NT2/D1 (cell line): ENCODE measurements around the gene TXNL4A.

Source experiments
- DNase-seq: peaks from one replicate; pipeline ENCODE4 v3.0.0-alpha.2; 2011; ENCODE audit warnings: low read depth, low spot score
- H3K27me3 ChIP-seq: 2 replicates; pipeline ENCODE4 v1.6.0; 2011; ENCODE audit warnings: mild to moderate bottlenecking; ENCODE audit not compliant: insufficient read length, insufficient read depth
- H3K36me3 ChIP-seq: 2 replicates; pipeline ENCODE4 v1.6.1; 2011; ENCODE audit warnings: mild to moderate bottlenecking, low read length, mixed read lengths; ENCODE audit not compliant: insufficient read depth, insufficient read length
- H3K4me1 ChIP-seq: 2 replicates; pipeline ENCODE4 v1.5.1; 2011; ENCODE audit not compliant: insufficient read depth, insufficient read length
- H3K4me3 ChIP-seq: 2 replicates; pipeline ENCODE4 v1.5.1; 2011; ENCODE audit warnings: low read depth; ENCODE audit not compliant: insufficient read length
- H3K9ac ChIP-seq: 2 replicates; pipeline ENCODE4 v1.6.0; 2011; ENCODE audit warnings: low read depth; ENCODE audit not compliant: insufficient read length
- H3K9me3 ChIP-seq: 2 replicates; pipeline ENCODE4 v1.5.1; 2011; ENCODE audit warnings: mild to moderate bottlenecking, low read length; ENCODE audit not compliant: insufficient read depth
- SUZ12 ChIP-seq: IDR thresholded peaks from 2 replicates; pipeline ENCODE4 v1.6.1; 2011; ENCODE audit not compliant: insufficient read length, insufficient read depth; ENCODE audit errors: extremely low read depth
- YY1 ChIP-seq: IDR thresholded peaks from 2 replicates; pipeline ENCODE4 v1.6.1; 2011; ENCODE audit not compliant: insufficient read length, insufficient read depth
- ZNF274 ChIP-seq: IDR thresholded peaks from 2 replicates; pipeline ENCODE4 v1.6.1; 2011; ENCODE audit warnings: mild to moderate bottlenecking, low read depth, low read length

The TXNL4A gene

GRCh38 chr18:79934311-79935097, 53.9 kb downstream of the TXNL4A start:
- Histone ChIP-seq H3K4me1 (peaks cover 2% of the 10 kb centered on the region), H3K9ac (no peak overlapping the region), H3K9me3 (peaks cover 39% of the 10 kb centered on the region), H3K27me3 (no peaks in the 10 kb centered on the region), H3K36me3 (peaks cover 8% of the 10 kb centered on the region), H3K4me3 (no peak overlapping the region)
- no peak for DNase-seq
- TF ChIP-seq SUZ12 (no peak), ZNF274 (no peak), YY1 (no peak)

- H3K36me3 ChIP-seq = peaks cover 8% of the 10 kb centered on the region
- H3K4me1 ChIP-seq = peaks cover 2% of the 10 kb centered on the region
- no peak overlapping the region for H3K4me3 ChIP-seq
- peaks cover 45% of the 10 kb centered on the region for H3K9me3 ChIP-seq
- H3K27me3 ChIP-seq = no peaks in the 10 kb centered on the region
- H3K9ac ChIP-seq = no peak overlapping the region
- no peak for TF ChIP-seq YY1
- no peak for TF ChIP-seq ZNF274
- no peak for TF ChIP-seq SUZ12
- no peak for DNase-seq
Measured at GRCh38 chr18:79933765-79934164, 54.6 kb downstream of the TXNL4A start.

- H3K4me1 ChIP-seq = peaks cover 2% of the 10 kb centered on the region
- no peaks in the 10 kb centered on the region for H3K27me3 ChIP-seq
- DNase-seq = no peak
- TF ChIP-seq ZNF274 (no peak), SUZ12 (no peak), YY1 (no peak)
- peaks cover 45% of the 10 kb centered on the region for H3K9me3 ChIP-seq
- H3K4me3 ChIP-seq = no peak overlapping the region
- no peak overlapping the region for H3K9ac ChIP-seq
- H3K36me3 ChIP-seq = peaks cover 8% of the 10 kb centered on the region
Measured at GRCh38 chr18:79932907-79933306, 55.5 kb downstream of the TXNL4A start.

GRCh38 chr18:79931475-79931874, 56.9 kb downstream of the TXNL4A start:
- Histone ChIP-seq H3K36me3 (peaks cover 8% of the 10 kb centered on the region), H3K27me3 (no peaks in the 10 kb centered on the region), H3K4me3 (no peak overlapping the region), H3K9ac (no peak overlapping the region), H3K4me1 (peaks cover 5% of the 10 kb centered on the region), H3K9me3 (peaks cover 45% of the 10 kb centered on the region)
- TF ChIP-seq YY1 (no peak), ZNF274 (no peak), SUZ12 (no peak)
- no peak for DNase-seq

GRCh38 chr18:79930020-79930642, 58.2 kb downstream of the TXNL4A start:
- peaks cover 45% of the 10 kb centered on the region for H3K9me3 ChIP-seq
- H3K9ac ChIP-seq = no peak overlapping the region
- H3K27me3 ChIP-seq = no peaks in the 10 kb centered on the region
- peaks cover 3% of the 10 kb centered on the region for H3K36me3 ChIP-seq
- no peak overlapping the region for H3K4me3 ChIP-seq
- TF ChIP-seq SUZ12 (no peak), YY1 (no peak)
- no peak for DNase-seq
- H3K4me1 ChIP-seq = peaks cover 7% of the 10 kb centered on the region

- Histone ChIP-seq H3K36me3 (peaks cover 12% of the 10 kb centered on the region), H3K9me3 (peaks cover 44% of the 10 kb centered on the region), H3K4me3 (no peak overlapping the region), H3K4me1 (peaks cover 5% of the 10 kb centered on the region), H3K9ac (no peak overlapping the region), H3K27me3 (no peaks in the 10 kb centered on the region)
- no peak for TF ChIP-seq SUZ12
- TF ChIP-seq YY1 = no peak
- no peak for TF ChIP-seq ZNF274
- DNase-seq = no peak
Measured at GRCh38 chr18:79928563-79928960, 59.8 kb downstream of the TXNL4A start.

- TF ChIP-seq ZNF274 (no peak), SUZ12 (no peak)
- peaks cover 5% of the 10 kb centered on the region for H3K4me1 ChIP-seq
- H3K27me3 ChIP-seq = no peaks in the 10 kb centered on the region
- no peak for DNase-seq
- no peak overlapping the region for H3K9ac ChIP-seq
- H3K36me3 ChIP-seq = peaks cover 14% of the 10 kb centered on the region
- H3K4me3 ChIP-seq = no peak overlapping the region
- peaks cover 38% of the 10 kb centered on the region for H3K9me3 ChIP-seq
Measured at GRCh38 chr18:79927607-79928562, 60.5 kb downstream of the TXNL4A start.
